Upper lobe of left lung (tissue), 6 donors: ENCODE measurements around the gene JAG2. TPM values are rescaled to one million over a fixed set of nuclear protein-coding genes. Genes with fewer than 3 reads are reported as not detected.

Source experiments
- ATAC-seq, 2 donors: fragments of 200-7000 bp; cut with Tn5 transposase; one replicate each; pipeline ENCODE4 v1.9.1; 2022; ENCODE audit warnings: mild to moderate bottlenecking in 2 of 2, moderate library complexity in 2 of 2; ENCODE audit not compliant: low FRiP score in 2 of 2
- DNase-seq, 2 donors: peaks; one replicate each; pipeline ENCODE4 v3.0.0-alpha.2; 2019 to 2020
- H3K27ac ChIP-seq, 4 donors: fragments of 200-600 bp; sonication (generic); one replicate each; pipeline ENCODE4 v1.5.1; 2016 to 2019
- H3K27me3 ChIP-seq, 4 donors: fragments of 200-600 bp; sonication (generic); one replicate each; pipeline ENCODE4 v1.5.1; 2017 to 2019
- H3K36me3 ChIP-seq, 4 donors: fragments of 200-600 bp; sonication (generic); one replicate each; pipeline ENCODE4 v1.5.1; 2016 to 2019
- H3K4me1 ChIP-seq, 4 donors: fragments of 200-600 bp; sonication (generic); one replicate each; pipeline ENCODE4 v1.5.1; 2018 to 2019
- H3K4me3 ChIP-seq, 4 donors: fragments of 200-600 bp; sonication (generic); one replicate each; pipeline ENCODE4 v1.5.1; 2017 to 2019; ENCODE audit warnings: mild to moderate bottlenecking in 2 of 4, moderate library complexity in 1 of 4
- H3K9me3 ChIP-seq, 4 donors: fragments of 200-600 bp; sonication (generic); one replicate each; pipeline ENCODE4 v1.5.1; 2018 to 2019
- CTCF ChIP-seq, 6 experiments: fragments of 450-650 bp in 4 of 6; fragments of 200-600 bp in 2 of 6; sonication (generic) in 2 of 6; IDR thresholded peaks; one replicate each; pipeline ENCODE4 v1.5.1; 2016 to 2019; ENCODE audit warnings: antibody characterized with exemption in 6 of 6
- EP300 ChIP-seq, 4 donors: sonication (generic); formaldehyde crosslinking; IDR thresholded peaks; one replicate each; pipeline ENCODE4 v1.5.1; 2017; ENCODE audit warnings: antibody characterized with exemption in 4 of 4, control low read depth in 2 of 4
- POLR2A ChIP-seq, 4 donors: fragments of 450-650 bp; IDR thresholded peaks; one replicate each; pipeline ENCODE4 v1.5.1; 2016 to 2017; ENCODE audit warnings: antibody characterized with exemption in 4 of 4, mild to moderate bottlenecking in 2 of 4
- POLR2AphosphoS5 ChIP-seq, 2 donors: sonication (generic); formaldehyde crosslinking; IDR thresholded peaks; one replicate each; pipeline ENCODE4 v1.5.1; 2017; ENCODE audit warnings: antibody characterized with exemption in 2 of 2
- WGBS, 2 donors: methylation state at CpG; one replicate each; pipeline ENCODE4 v1.1.5; 2017 to 2018; 5-methylcytosine and 5-hydroxymethylcytosine counted together
- total RNA-seq, 6 donors: library from RNA; depleted of rRNA in 4 of 6; stranded (reverse); fragments of >200 nt in 4 of 6; gene quantifications; one replicate each; pipeline versions ENCODE4 v1.1.0 to v1.2.1, GENCODE V29; 2016 to 2021
- donor health status: DM: no; HTN: no; CAD: no; lungs with moderate emphysema.
- donor health status: DM: no; HTN: yes; CAD: no; lungs with severe emphysema.

Gene JAG2
- total RNA-seq, 6 donors from 2014 or later, result 14.9 to 43.4 (median 23.8) TPM

DNA sequence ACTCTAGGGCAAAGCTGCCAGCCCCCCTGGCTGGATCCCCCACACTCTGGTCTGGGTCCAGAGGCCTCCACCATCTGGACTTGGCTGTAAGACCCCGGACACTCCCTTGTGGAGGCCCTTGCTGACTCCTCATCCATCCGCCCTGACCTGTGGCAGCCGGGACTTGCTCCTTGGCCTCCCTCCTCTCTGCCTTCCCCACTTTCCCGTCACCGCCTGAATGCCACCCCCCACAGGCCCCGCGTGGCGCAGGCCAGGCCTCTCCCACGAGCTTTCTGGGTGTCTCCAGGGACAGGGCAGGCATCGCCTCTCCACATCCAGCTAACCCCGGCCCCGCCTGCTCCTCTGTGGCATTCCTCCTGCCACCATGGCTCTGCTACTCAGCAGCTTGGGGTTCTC is 14.1 kb downstream of the JAG2 start:
- Histone ChIP-seq H3K36me3 (peaks cover 0 to 20% (median 8%) of the 10 kb centered on the region in 4 donors), H3K9me3 (no peaks in the 10 kb centered on the region), H3K4me1 (peaks cover 0 to 26% (median 4%) of the 10 kb centered on the region in 4 donors), H3K27ac (peak overlapping the region in 3 of 4 donors; percentile 24 to 69 (median 57)), H3K4me3 (no peak overlapping the region), H3K27me3 (no peaks in the 10 kb centered on the region)
- ATAC-seq (no peak), DNase-seq (peak in 1 of 2 donors; percentile 74)
- WGBS, 2 donors, result 75 to 76% methylated on average over 8 to 12 of the region's 12 CpGs
- TF ChIP-seq POLR2A (IDR thresholded peaks at IDR 0.05), result no peak
- TF ChIP-seq CTCF (IDR thresholded peaks at IDR 0.05), result no peak
- no peak for TF ChIP-seq POLR2AphosphoS5 (IDR thresholded peaks at IDR 0.05)
- TF ChIP-seq EP300 (IDR thresholded peaks at IDR 0.05), result no peak

- H3K36me3 ChIP-seq, result peaks cover 0 to 21% (median 9%) of the 10 kb centered on the region in 4 donors
- H3K27ac ChIP-seq, result peak overlapping the region in 3 of 4 donors; percentile 24 to 69 (median 57)
- 91% methylated on average over 18 to 23 of the region's 26 CpGs for WGBS, 2 donors
- no peak for TF ChIP-seq EP300 (IDR thresholded peaks at IDR 0.05)
- no peak for TF ChIP-seq POLR2A (IDR thresholded peaks at IDR 0.05)
- TF ChIP-seq CTCF (IDR thresholded peaks at IDR 0.05), result no peak
- no peak for TF ChIP-seq POLR2AphosphoS5 (IDR thresholded peaks at IDR 0.05)
- H3K27me3 ChIP-seq, result no peaks in the 10 kb centered on the region
- ATAC-seq, result no peak
- H3K4me1 ChIP-seq, result peaks cover 0 to 26% (median 4%) of the 10 kb centered on the region in 4 donors
- DNase-seq, result peak in 1 of 2 donors; percentile 72
- no peaks in the 10 kb centered on the region for H3K9me3 ChIP-seq
- H3K4me3 ChIP-seq, result no peak overlapping the region
Observed at GRCh38 chr14:105153739-105154475, 14.7 kb downstream of the JAG2 start.

DNA sequence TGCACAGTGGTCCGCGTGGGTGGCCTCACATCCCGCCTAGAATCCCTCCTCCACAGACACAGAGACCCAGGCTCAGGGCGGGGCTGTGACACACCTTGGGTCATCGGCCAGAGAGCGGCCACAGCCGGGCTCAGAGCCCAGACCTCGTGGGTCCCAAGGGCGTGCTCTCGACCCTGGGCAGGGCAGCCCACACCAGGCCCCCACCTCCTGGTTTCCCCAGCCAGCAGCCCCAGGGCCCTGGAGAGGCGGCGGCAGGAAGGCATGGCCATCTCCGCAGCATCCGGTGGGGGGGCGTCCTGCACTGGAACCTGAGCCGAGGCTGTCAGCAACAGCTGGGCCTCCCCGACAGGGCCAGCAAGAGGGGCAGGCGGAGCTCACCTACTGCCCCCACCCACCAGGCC is 15.2 kb downstream of the JAG2 start:
- ATAC-seq (peak in 1 of 2 donors; percentile 50), DNase-seq (peak in 1 of 2 donors; percentile 84)
- 77% methylated on average over 6 to 12 of the region's 18 CpGs for WGBS, 2 donors
- H3K36me3 ChIP-seq, result peaks cover 0 to 27% (median 12%) of the 10 kb centered on the region in 4 donors
- TF ChIP-seq POLR2A (IDR thresholded peaks at IDR 0.05) (no peak), EP300 (IDR thresholded peaks at IDR 0.05) (no peak), POLR2AphosphoS5 (IDR thresholded peaks at IDR 0.05) (peak; percentile 4 to 6), CTCF (IDR thresholded peaks at IDR 0.05) (peak in 1 of 6 experiments; percentile 13)
- H3K9me3 ChIP-seq, result no peaks in the 10 kb centered on the region
- H3K4me1 ChIP-seq, result peaks cover 0 to 26% (median 4%) of the 10 kb centered on the region in 4 donors
- H3K4me3 ChIP-seq, result no peak overlapping the region
- H3K27ac ChIP-seq, result peak overlapping the region in 3 of 4 donors; percentile 24 to 69 (median 57)
- H3K27me3 ChIP-seq, result no peaks in the 10 kb centered on the region

GRCh38 chr14:105152794-105153241 is 15.8 kb downstream of the JAG2 start:
- no peak overlapping the region for H3K4me3 ChIP-seq
- no peaks in the 10 kb centered on the region for H3K27me3 ChIP-seq
- DNase-seq (peak in 1 of 2 donors; percentile 54), ATAC-seq (no peak)
- WGBS, 2 donors, result 50 to 57% methylated on average over 7 to 13 of the region's 14 CpGs
- H3K27ac ChIP-seq, result peak overlapping the region in 3 of 4 donors; percentile 24 to 69 (median 57)
- no peaks in the 10 kb centered on the region for H3K9me3 ChIP-seq
- peaks cover 0 to 26% (median 4%) of the 10 kb centered on the region in 4 donors for H3K4me1 ChIP-seq
- TF ChIP-seq POLR2A (IDR thresholded peaks at IDR 0.05) (no peak), CTCF (IDR thresholded peaks at IDR 0.05) (no peak), POLR2AphosphoS5 (IDR thresholded peaks at IDR 0.05) (peak in 1 of 2 donors; percentile 13)
- H3K36me3 ChIP-seq, result peaks cover 0 to 32% (median 16%) of the 10 kb centered on the region in 4 donors
